ENCODE results near the gene IL17C.

DNA sequence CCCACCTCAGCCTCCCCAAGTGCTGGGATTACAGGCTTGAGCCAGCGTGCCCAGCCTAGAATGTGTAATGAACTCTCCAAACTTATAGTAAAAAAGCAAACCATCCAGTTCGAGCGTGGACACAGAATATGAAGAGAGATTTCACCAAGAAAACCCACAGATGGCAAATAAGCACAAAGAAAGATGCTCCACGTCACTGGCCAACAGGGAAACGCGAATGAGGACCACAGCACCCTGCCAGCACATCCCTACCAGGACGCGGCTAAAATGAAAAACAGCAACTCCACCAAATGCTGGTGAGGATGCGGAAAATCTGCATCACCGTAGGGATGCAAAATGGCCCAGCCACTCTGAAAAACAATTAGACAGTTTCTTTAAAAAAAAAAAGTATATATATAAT lies 23.1 kb downstream of the IL17C start:
- TF ChIP-seq CTCF (IDR thresholded peaks at IDR 0.05; ENCODE audit: borderline replicate concordance, extremely low read depth, low read length, poor library complexity, severe bottlenecking) (no peak), EZH2 (IDR thresholded peaks at IDR 0.05; ENCODE audit: borderline replicate concordance, low read depth, low read length, severe bottlenecking) (no peak)
